T-helper 22 cell (primary cell): ENCODE data around the gene GJC2.
"Not testable (repeated sequence)": the region's sequence is repeated elsewhere in the genome, so short reads cannot be mapped to it uniquely, and the experiment has no call there.

ENCODE experiments used
- DNase-seq: peaks from one replicate; pipeline ENCODE4 v3.0.0-alpha.2; 2020; ENCODE audit warnings: low read depth

Gene GJC2

GRCh38 chr1:228149406-228150119, at the start of gene GJC2:
GJC2 (plus strand) TSS chr1:228149930; CDS start chr1:228157759, 7,829 bp downstream.
- no peak for DNase-seq

GRCh38 chr1:228100822-228101613, 48.7 kb upstream of the GJC2 start:
- no peak for DNase-seq

GRCh38 chr1:228101614-228101993, 48.1 kb upstream of the GJC2 start:
- DNase-seq, result no peak

GRCh38 chr1:228101994-228102790, 47.5 kb upstream of the GJC2 start:
- peak; percentile 61 for DNase-seq

GRCh38 chr1:228102791-228103620, 46.7 kb upstream of the GJC2 start, which contains the start of gene C1orf35:
C1orf35 (minus strand) TSS chr1:228103325; CDS start chr1:228103227, 98 bp downstream.
- peak; percentile 88 for DNase-seq

- DNase-seq, result no peak
Observed at GRCh38 chr1:228104526-228105269, 45.0 kb upstream of the GJC2 start.

GRCh38 chr1:228105270-228105995, 44.3 kb upstream of the GJC2 start:
- no peak for DNase-seq

- no peak for DNase-seq
Observed at GRCh38 chr1:228105996-228106799, 43.5 kb upstream of the GJC2 start.

- DNase-seq, result no peak
Observed at GRCh38 chr1:228106800-228107054, 43.0 kb upstream of the GJC2 start.

- DNase-seq, result no peak
Observed at GRCh38 chr1:228107636-228108035, 42.1 kb upstream of the GJC2 start.

- DNase-seq, result no peak
Observed at GRCh38 chr1:228108055-228108690, 41.6 kb upstream of the GJC2 start.

- DNase-seq, result no peak
Observed at GRCh38 chr1:228108742-228109072, 41.0 kb upstream of the GJC2 start.

- DNase-seq, result peak; percentile 93
Observed at GRCh38 chr1:228109073-228109961, 40.4 kb upstream of the GJC2 start, which contains the start of gene MRPL55. MRPL55 (minus strand) TSS chr1:228109299; CDS start chr1:228108260, 1,039 bp downstream.

- no peak for DNase-seq
Observed at GRCh38 chr1:228109962-228110488, 39.7 kb upstream of the GJC2 start.

GRCh38 chr1:228110556-228110955, 39.2 kb upstream of the GJC2 start:
- DNase-seq, result no peak

- not testable (repeated sequence) for DNase-seq
Observed at GRCh38 chr1:228111315-228111714, 38.4 kb upstream of the GJC2 start.

- no peak for DNase-seq
Observed at GRCh38 chr1:228112167-228112566, 37.6 kb upstream of the GJC2 start.

- no peak for DNase-seq
Observed at GRCh38 chr1:228112617-228113016, 37.1 kb upstream of the GJC2 start.
